IPS-11a (cell line): Measurements from ENCODE around the gene COL4A3.
A peak's percentile ranks its signal among the peaks of the same experiment; 100 is the strongest.

ENCODE experiments used
- H3K4me3 ChIP-seq: one replicate; pipeline ENCODE4 v1.5.1; 2013; ENCODE audit warnings: low read depth, low read length, control low read depth

The COL4A3 gene

GRCh38 chr2:227163998-227164762 is at the start of gene COL4A3, which contains the start of gene COL4A4:
Gene COL4A3 (plus strand): TSS chr2:227164624. CDS start chr2:227164727, 103 bp downstream.
Gene COL4A4 (minus strand): TSS chr2:227164205. CDS start chr2:227147483, 16,722 bp downstream.
- peak within 1 kb of the TSS; percentile 58 for H3K4me3 ChIP-seq

DNA sequence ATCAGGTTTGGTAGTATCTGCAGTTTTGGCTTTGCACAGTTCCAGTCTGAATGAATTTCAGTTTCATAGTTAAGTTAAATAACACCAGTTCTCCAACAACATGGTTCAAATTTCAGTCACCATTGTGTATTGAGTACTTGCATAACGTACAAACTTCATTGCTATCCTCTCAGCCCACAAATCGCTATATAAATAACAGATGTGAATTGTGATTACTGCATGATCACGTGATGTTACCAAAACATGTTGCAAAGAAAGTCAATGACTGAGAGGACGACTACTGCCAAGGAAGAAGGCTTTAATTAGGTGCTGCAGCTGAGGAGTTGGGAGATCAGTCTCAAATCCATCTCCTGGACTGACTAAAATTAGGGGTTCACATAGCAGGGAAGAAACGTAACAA is 48.7 kb upstream of the COL4A3 start:
- no peak overlapping the region for H3K4me3 ChIP-seq

GRCh38 chr2:227117027-227117426 is 47.4 kb upstream of the COL4A3 start:
- no peak overlapping the region for H3K4me3 ChIP-seq

GRCh38 chr2:227117852-227118251 is 46.6 kb upstream of the COL4A3 start:
- no peak overlapping the region for H3K4me3 ChIP-seq

GRCh38 chr2:227118353-227118752 is 46.1 kb upstream of the COL4A3 start:
- H3K4me3 ChIP-seq: no peak overlapping the region

- no peak overlapping the region for H3K4me3 ChIP-seq
These were observed 40.7 kb upstream of the COL4A3 start for GRCh38 chr2:227123697-227124096.

GRCh38 chr2:227124811-227125210 is 39.6 kb upstream of the COL4A3 start:
- no peak overlapping the region for H3K4me3 ChIP-seq

GRCh38 chr2:227125506-227125905 is 38.9 kb upstream of the COL4A3 start:
- no peak overlapping the region for H3K4me3 ChIP-seq

GRCh38 chr2:227127201-227127600 is 37.2 kb upstream of the COL4A3 start:
- H3K4me3 ChIP-seq: no peak overlapping the region

- no peak overlapping the region for H3K4me3 ChIP-seq
These were observed 33.8 kb upstream of the COL4A3 start for GRCh38 chr2:227130636-227131035.

GRCh38 chr2:227132986-227133385 is 31.4 kb upstream of the COL4A3 start:
- H3K4me3 ChIP-seq: no peak overlapping the region

- H3K4me3 ChIP-seq: no peak overlapping the region
These were observed 29.8 kb upstream of the COL4A3 start for GRCh38 chr2:227134591-227134990.

- H3K4me3 ChIP-seq: no peak overlapping the region
These were observed 23.1 kb upstream of the COL4A3 start for GRCh38 chr2:227141301-227141700.

- no peak overlapping the region for H3K4me3 ChIP-seq
These were observed 20.5 kb upstream of the COL4A3 start for GRCh38 chr2:227143895-227144294.

GRCh38 chr2:227146456-227146855 is 18.0 kb upstream of the COL4A3 start:
- H3K4me3 ChIP-seq: no peak overlapping the region

- no peak overlapping the region for H3K4me3 ChIP-seq
These were observed 17.4 kb upstream of the COL4A3 start for GRCh38 chr2:227147023-227147422.

GRCh38 chr2:227148106-227148505 is 16.3 kb upstream of the COL4A3 start:
- no peak overlapping the region for H3K4me3 ChIP-seq

DNA sequence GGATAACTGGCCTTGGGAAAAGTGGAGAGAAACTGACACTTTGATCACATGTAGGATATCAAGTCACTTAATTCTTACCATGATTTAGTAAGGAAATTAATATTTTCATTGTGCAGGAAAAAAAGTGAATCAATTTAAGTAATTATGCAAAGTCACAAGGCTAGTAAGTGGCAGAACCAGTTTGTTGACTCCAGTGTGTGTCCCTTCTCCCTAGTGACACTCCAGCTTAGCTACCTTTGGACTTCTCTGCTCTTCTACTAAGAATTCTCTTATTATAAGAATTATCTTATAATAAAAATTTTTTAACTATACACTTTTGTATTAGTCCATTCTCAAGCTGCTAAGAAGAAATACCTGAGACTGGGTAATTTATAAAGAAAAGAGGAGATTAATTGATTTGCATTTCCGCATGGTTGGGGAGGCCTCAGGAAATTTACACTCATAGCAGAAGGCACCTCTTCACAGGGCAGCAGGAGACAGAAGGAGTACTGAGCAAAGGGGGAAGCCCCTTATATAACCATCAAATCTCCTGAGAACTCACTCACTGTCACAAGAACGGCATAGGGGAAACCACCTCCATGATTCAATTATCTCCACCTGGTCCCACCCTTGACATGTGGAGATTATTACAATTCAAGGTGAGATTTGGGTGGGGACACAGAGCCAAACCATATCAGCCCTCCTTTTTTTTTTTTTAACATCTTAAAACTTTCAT is 14.0 kb upstream of the COL4A3 start:
- H3K4me3 ChIP-seq: no peak overlapping the region

GRCh38 chr2:227152093-227152766 is 12.2 kb upstream of the COL4A3 start:
- H3K4me3 ChIP-seq: no peak overlapping the region

DNA sequence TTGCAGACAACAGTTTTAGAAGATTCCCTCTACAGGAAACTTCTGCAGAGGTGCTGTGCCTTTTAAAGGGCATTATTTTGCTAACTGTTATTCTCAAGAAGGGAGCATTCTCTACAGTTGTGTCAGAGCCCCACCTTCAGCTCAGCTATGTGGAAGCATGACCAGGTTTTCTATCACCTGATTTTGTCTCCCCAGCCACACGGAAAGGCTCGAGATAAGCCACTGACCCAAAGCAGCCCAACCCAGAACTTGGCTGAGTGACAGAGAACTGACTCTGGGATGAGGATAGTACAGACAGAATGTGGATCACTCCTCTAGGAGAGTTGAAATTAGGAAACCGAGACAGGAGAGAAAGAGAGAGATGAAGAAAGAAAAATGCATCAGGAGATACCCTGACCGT is 11.1 kb upstream of the COL4A3 start:
- no peak overlapping the region for H3K4me3 ChIP-seq

DNA sequence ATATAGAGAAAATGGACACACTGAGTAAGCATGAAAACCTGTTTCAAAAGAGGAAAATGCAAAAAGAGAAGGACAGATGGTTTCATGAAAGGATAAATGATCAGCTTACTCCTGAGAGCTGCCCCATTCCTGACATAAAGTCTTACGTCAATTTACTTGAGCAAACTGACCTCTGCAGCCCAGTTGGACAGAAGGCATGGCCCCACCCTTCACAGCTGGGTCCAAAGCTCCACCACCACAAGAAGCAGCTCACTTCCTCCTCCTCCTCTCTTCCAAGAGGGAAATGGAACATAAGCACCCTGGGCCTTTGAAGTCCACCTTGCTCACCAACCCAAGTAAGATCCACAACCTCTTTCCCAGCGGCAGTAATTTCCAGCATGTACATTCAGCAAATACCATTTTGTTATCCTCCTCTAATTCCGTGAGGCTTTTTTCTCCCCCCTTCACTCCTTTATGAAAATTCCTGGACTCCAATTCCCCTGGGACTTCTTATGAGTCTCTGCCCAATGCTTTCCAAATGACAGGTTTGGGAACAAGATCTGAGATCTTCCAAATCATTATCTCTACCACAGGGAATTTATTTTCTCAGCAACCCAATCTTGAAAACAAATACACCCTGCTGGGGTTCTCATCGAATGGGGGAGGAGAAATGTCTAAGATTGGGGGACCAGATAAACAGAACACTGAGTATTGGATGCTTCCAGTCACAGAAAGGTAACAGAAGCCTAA is 10.5 kb upstream of the COL4A3 start:
- H3K4me3 ChIP-seq: no peak overlapping the region
